CD1c-positive myeloid dendritic cell (primary cell): ENCODE results near the gene DPP4.
A peak's percentile ranks its signal among the peaks of the same experiment; 100 is the strongest.
"Not testable (repeated sequence)": the region's sequence is repeated elsewhere in the genome, so short reads cannot be mapped to it uniquely, and the experiment has no call there.

Experiments
- DNase-seq: peaks from one replicate; pipeline ENCODE4 v3.0.0-alpha.2; 2016; ENCODE audit errors: extremely low spot score

Gene DPP4

GRCh38 chr2:161954103-161954502 lies 119.9 kb downstream of the DPP4 start:
- DNase-seq: no peak

DNA sequence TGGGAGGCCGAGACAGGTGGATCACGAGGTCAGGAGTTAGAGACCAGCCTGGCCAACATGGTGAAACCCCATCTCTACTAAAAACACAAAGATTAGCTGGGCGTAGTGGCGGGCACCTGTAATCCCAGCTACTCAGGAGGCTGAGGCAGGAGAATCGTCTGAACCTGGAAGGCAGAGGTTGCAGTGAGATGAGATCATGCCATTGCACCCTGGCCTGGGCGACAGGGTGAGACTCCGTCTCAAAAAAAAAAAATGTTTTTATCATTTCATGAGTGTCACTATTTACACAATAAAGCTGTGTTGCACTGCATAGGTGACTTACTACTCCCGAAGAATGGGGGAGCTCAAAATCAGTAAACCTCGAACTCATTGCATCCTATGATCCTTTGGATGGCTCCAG lies 120.6 kb downstream of the DPP4 start:
- DNase-seq: not testable (repeated sequence)

GRCh38 chr2:161952783-161953191 lies 121.2 kb downstream of the DPP4 start:
- peak; percentile 10 for DNase-seq

GRCh38 chr2:161947836-161948235 lies 126.2 kb downstream of the DPP4 start:
- DNase-seq: no peak

GRCh38 chr2:161947406-161947805 lies 126.6 kb downstream of the DPP4 start:
- no peak for DNase-seq

DNA sequence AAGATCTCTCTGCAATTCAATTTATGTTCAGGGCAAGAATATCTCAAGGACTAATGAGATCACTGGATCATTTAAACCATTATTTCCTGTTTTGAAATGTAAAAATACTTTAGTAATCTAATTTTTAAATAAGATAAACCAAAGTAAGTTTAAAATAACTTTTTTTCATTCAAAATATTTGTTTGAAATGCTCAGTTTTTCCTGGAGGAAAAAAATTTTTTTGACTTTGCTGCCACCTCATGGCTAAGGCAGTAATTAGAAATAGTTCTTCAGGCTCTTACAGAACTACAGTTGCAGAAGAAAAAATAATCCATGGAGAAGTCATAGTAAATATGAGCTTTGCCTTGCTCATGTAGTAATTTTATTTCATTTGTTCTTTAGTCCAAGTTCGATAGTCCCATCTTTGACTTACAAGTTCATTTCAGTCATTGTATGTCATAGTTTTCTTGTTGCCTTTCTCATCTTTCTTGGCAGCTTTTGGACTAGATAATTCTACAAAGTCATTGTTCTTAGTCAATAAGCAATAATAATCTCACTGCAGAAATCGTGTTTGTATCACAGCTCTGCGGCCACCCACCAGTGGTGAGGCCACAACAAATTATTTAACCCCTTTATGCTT lies 127.4 kb downstream of the DPP4 start:
- peak; percentile 25 for DNase-seq

- DNase-seq: no peak
Measured at GRCh38 chr2:161943011-161943410, 131.0 kb downstream of the DPP4 start.
